DOHH2 (cell line): ENCODE results near the gene AGRN.

Experiments used
- H3F3A ChIP-seq: fragments of 200-600 bp; sonication (generic), shearing (Covaris generic); 2 replicates; pipeline ENCODE4 v1.6.0; 2016; ENCODE audit warnings: antibody characterized with exemption, mild to moderate bottlenecking; ENCODE audit not compliant: control insufficient read depth, insufficient read depth
- H3K27ac ChIP-seq: fragments of 200-600 bp; sonication (generic); 2 replicates; pipeline ENCODE4 v1.5.1; 2014; ENCODE audit warnings: low read depth, mild to moderate bottlenecking, low read length, moderate library complexity
- H3K27me3 ChIP-seq: fragments of 200-600 bp; sonication (generic); 2 replicates; pipeline ENCODE4 v1.6.1; 2014; ENCODE audit warnings: mild to moderate bottlenecking, low read length, mixed read lengths; ENCODE audit not compliant: control insufficient read depth
- H3K36me3 ChIP-seq: fragments of 200-600 bp; sonication (generic); 2 replicates; pipeline ENCODE4 v1.6.1; 2014; ENCODE audit warnings: mild to moderate bottlenecking, low read length, moderate library complexity, mixed read lengths; ENCODE audit not compliant: control insufficient read depth
- H3K4me1 ChIP-seq: fragments of 200-600 bp; sonication (generic); 2 replicates; pipeline ENCODE4 v1.6.1; 2014; ENCODE audit warnings: mild to moderate bottlenecking, low read length, mixed read lengths; ENCODE audit not compliant: control insufficient read depth
- H3K4me2 ChIP-seq: fragments of 200-600 bp; sonication (generic); 2 replicates; pipeline ENCODE4 v1.6.0; 2014; ENCODE audit warnings: mild to moderate bottlenecking, low read length, moderate library complexity
- H3K4me3 ChIP-seq: fragments of 200-600 bp; sonication (generic); 2 replicates; pipeline ENCODE4 v1.5.1; 2014; ENCODE audit warnings: mild to moderate bottlenecking, low read length, mixed read lengths
- H3K79me2 ChIP-seq: fragments of 200-600 bp; sonication (generic); 2 replicates; pipeline ENCODE4 v1.6.1; 2014; ENCODE audit warnings: mild to moderate bottlenecking, low read length, mixed read lengths; ENCODE audit not compliant: control insufficient read depth
- H3K9me2 ChIP-seq: fragments of 200-600 bp; sonication (generic); replicated peaks from 2 replicates; pipeline ENCODE4 v1.6.1; 2014; ENCODE audit warnings: mild to moderate bottlenecking, low read length, mixed read lengths; ENCODE audit not compliant: control insufficient read depth
- H3K9me3 ChIP-seq: fragments of 200-600 bp; sonication (generic); 2 replicates; pipeline ENCODE4 v1.6.1; 2014; ENCODE audit warnings: antibody characterized with exemption, low read length, mixed read lengths; ENCODE audit not compliant: control insufficient read depth, insufficient read depth
- H4K20me1 ChIP-seq: fragments of 200-600 bp; sonication (generic); 2 replicates; pipeline ENCODE4 v1.6.0; 2014; ENCODE audit warnings: low read depth, mild to moderate bottlenecking, antibody characterized with exemption, low read length, moderate library complexity; ENCODE audit not compliant: control insufficient read depth, insufficient read depth
- EZH2phosphoT487 ChIP-seq: fragments of 200-600 bp; sonication (generic); IDR thresholded peaks from 2 replicates; pipeline ENCODE4 v1.6.1; 2017; ENCODE audit warnings: borderline replicate concordance, mild to moderate bottlenecking, antibody characterized with exemption, low read length, moderate library complexity, mixed read lengths
- TF ChIP-seq, protein P1 (sequence below): fragments of 200-600 bp; sonication (generic); IDR thresholded peaks from one replicate; pipeline ENCODE4 v1.5.1; 2014; ENCODE audit warnings: antibody characterized with exemption, mild to moderate bottlenecking, low read depth, low read length; ENCODE audit not compliant: poor library complexity, severe bottlenecking

The AGRN gene

DNA sequence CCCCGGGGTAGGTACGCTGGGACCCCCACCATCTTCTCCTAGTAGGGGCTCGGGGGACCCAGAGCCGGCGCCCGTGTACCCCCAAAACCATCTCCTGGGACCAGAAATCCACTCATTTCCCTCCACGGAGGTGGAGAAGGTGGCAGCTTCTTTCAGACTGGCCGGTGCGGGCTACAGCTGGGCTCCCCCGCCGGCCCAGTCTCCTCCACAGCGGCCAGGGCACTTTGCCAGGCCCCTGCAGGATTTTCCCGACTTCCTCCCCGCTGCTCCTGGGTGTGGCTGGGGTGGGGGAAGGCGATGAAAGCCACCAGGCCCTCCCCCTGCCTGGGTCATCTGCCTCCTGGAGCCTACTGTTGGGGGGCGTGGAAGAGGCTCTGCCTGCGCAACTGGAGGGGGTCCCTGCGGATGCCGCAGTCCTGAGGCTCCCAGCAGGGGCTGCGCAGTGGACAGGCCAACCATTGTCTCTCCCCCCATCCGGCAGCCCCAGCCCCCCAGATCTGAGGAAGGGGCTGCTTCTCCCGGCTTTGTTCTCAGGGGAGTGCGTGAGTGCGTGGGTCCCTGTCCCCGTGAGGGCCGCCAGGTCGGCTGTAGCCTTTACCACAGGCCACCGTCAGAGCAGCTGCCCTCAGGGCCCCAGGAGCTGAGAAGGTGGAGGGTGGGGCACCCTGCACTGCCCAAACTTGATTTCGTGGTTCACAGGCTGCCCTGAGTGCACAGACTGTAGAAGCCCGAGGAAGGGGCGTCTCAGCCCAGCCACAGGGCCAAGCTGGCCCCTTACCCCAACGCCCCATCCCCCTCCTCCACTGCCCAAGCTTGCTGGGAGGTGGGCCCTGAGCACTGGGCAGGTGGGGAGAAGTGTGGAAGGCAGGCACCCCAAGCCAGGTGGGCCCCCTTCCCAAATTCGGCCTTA is 1.3 kb downstream of the AGRN start:
- Histone ChIP-seq H3K27ac (no peak overlapping the region), H3K4me2 (no peak overlapping the region), H3K4me1 (no peaks in the 10 kb centered on the region; the same call in 1 of the 2 replicates), H3K27me3 (peaks cover 39% of the 10 kb centered on the region), H3K9me2 (no peaks in the 10 kb centered on the region), H3K79me2 (no peaks in the 10 kb centered on the region), H3K4me3 (no peak overlapping the region), H3K9me3 (no peaks in the 10 kb centered on the region), H3K36me3 (no peaks in the 10 kb centered on the region), H4K20me1 (no peaks in the 10 kb centered on the region), H3F3A (no peaks in the 10 kb centered on the region)
- TF ChIP-seq EZH2phosphoT487, result no peak; the same call in 1 of the 2 replicates
- TF ChIP-seq, protein P1, sequence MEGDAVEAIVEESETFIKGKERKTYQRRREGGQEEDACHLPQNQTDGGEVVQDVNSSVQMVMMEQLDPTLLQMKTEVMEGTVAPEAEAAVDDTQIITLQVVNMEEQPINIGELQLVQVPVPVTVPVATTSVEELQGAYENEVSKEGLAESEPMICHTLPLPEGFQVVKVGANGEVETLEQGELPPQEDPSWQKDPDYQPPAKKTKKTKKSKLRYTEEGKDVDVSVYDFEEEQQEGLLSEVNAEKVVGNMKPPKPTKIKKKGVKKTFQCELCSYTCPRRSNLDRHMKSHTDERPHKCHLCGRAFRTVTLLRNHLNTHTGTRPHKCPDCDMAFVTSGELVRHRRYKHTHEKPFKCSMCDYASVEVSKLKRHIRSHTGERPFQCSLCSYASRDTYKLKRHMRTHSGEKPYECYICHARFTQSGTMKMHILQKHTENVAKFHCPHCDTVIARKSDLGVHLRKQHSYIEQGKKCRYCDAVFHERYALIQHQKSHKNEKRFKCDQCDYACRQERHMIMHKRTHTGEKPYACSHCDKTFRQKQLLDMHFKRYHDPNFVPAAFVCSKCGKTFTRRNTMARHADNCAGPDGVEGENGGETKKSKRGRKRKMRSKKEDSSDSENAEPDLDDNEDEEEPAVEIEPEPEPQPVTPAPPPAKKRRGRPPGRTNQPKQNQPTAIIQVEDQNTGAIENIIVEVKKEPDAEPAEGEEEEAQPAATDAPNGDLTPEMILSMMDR, result no peak

DNA sequence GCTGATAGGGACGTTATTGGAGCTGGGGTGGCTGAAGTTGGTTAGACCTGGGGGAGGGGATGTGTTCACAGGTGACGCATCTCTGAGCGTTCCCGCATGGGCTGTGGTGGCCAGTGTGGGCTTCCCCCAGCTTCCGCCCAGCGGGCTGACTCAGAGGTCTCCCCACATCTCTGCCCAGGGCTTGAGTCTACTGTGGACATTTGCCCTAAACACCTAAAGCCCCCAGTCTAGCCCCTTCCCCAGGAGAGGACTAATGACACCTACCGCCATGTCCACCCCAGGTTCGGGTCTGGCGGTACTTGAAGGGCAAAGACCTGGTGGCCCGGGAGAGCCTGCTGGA is 2.0 kb downstream of the AGRN start:
- Histone ChIP-seq H3F3A (no peaks in the 10 kb centered on the region), H3K79me2 (no peaks in the 10 kb centered on the region), H3K9me3 (no peaks in the 10 kb centered on the region), H3K9me2 (no peaks in the 10 kb centered on the region), H3K4me3 (no peak overlapping the region), H3K4me1 (no peaks in the 10 kb centered on the region; the same call in 1 of the 2 replicates), H3K36me3 (no peaks in the 10 kb centered on the region), H4K20me1 (no peaks in the 10 kb centered on the region), H3K4me2 (no peak overlapping the region), H3K27me3 (peaks cover 42% of the 10 kb centered on the region), H3K27ac (no peak overlapping the region)
- TF ChIP-seq, protein P1, result no peak
- TF ChIP-seq EZH2phosphoT487, result no peak

DNA sequence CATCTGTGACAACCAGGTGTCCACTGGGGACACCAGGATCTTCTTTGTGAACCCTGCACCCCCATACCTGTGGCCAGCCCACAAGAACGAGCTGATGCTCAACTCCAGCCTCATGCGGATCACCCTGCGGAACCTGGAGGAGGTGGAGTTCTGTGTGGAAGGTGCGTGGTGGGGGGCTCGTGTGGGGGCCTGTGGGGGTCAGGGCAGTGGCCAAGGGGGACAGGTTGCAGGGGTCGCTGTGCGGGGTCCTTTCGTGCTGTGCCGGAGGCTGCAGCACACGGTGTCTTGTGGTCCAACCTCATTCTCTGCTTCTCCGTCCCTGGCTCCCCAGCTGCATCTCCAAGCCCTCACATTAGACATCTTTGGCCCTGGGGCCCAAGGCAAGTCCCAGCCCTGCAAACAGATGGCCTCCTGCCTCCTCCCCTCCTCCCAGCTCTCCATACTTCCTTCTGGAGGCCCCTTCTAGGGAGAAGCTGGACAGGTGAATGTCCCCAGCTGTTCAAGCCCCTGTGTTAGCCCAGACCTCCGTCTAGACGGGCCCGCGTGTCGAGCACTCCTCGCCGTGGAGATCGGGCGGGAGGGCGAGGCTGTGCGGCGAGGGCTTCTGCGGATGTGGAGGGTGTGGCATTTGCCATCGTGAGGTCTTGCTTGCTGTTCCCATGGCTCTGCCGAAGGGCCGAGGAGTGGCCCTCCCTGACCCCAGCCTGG is 2.5 kb downstream of the AGRN start:
- H3F3A ChIP-seq, result no peaks in the 10 kb centered on the region
- no peak overlapping the region for H3K4me2 ChIP-seq
- H3K4me1 ChIP-seq, result no peaks in the 10 kb centered on the region; the same call in 1 of the 2 replicates
- H3K36me3 ChIP-seq, result no peaks in the 10 kb centered on the region
- no peaks in the 10 kb centered on the region for H3K9me3 ChIP-seq
- no peak overlapping the region for H3K4me3 ChIP-seq
- no peaks in the 10 kb centered on the region for H3K79me2 ChIP-seq
- H4K20me1 ChIP-seq, result no peaks in the 10 kb centered on the region
- no peak overlapping the region for H3K27ac ChIP-seq
- H3K9me2 ChIP-seq, result no peaks in the 10 kb centered on the region
- peaks cover 46% of the 10 kb centered on the region for H3K27me3 ChIP-seq
- TF ChIP-seq, protein P1, result no peak
- TF ChIP-seq EZH2phosphoT487, result no peak
